22Rv1 (cell line): Measurements from ENCODE around the gene IQCK.

Experiments
- ZFX ChIP-seq: fragments of 450-650 bp; IDR thresholded peaks from 2 replicates; pipeline ENCODE4 v1.6.1; 2017; ENCODE audit warnings: antibody characterized with exemption, borderline replicate concordance
- TF ChIP-seq, protein P1 (sequence below): fragments of 450-650 bp; IDR thresholded peaks from 2 replicates; pipeline ENCODE4 v1.5.1; 2017; ENCODE audit warnings: mild to moderate bottlenecking

DNA sequence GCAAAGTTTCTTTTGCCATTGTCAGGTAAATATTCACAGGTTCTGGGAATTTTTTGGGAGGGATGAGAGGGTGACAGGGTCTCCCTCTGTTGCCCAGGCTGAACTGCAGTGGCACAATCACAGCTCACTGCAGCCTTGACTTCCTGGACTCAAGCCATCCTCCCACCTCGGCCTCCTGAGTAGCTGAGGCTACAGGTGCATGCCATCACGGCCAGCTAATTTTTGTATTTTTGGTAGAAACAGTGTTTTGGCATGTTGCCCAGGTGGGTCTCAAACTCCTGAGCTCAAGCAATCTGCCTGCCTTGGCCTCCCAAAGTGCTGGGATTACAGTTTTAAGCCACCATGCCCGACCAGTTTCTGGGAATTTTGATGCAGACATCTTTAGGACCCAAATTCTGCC lies 53.0 kb downstream of the IQCK start:
- TF ChIP-seq, protein P1, sequence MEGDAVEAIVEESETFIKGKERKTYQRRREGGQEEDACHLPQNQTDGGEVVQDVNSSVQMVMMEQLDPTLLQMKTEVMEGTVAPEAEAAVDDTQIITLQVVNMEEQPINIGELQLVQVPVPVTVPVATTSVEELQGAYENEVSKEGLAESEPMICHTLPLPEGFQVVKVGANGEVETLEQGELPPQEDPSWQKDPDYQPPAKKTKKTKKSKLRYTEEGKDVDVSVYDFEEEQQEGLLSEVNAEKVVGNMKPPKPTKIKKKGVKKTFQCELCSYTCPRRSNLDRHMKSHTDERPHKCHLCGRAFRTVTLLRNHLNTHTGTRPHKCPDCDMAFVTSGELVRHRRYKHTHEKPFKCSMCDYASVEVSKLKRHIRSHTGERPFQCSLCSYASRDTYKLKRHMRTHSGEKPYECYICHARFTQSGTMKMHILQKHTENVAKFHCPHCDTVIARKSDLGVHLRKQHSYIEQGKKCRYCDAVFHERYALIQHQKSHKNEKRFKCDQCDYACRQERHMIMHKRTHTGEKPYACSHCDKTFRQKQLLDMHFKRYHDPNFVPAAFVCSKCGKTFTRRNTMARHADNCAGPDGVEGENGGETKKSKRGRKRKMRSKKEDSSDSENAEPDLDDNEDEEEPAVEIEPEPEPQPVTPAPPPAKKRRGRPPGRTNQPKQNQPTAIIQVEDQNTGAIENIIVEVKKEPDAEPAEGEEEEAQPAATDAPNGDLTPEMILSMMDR, result no peak
- TF ChIP-seq ZFX, result no peak
